Right kidney (tissue), 1 donor: ENCODE results near the gene RNF207.
"Not testable (repeated sequence)": the region's sequence is repeated elsewhere in the genome, so short reads cannot be mapped to it uniquely, and the experiment has no call there.

Source experiments
- DNase-seq: peaks from one replicate; pipeline ENCODE4 v3.0.0-alpha.2; 2016

The RNF207 gene

DNA sequence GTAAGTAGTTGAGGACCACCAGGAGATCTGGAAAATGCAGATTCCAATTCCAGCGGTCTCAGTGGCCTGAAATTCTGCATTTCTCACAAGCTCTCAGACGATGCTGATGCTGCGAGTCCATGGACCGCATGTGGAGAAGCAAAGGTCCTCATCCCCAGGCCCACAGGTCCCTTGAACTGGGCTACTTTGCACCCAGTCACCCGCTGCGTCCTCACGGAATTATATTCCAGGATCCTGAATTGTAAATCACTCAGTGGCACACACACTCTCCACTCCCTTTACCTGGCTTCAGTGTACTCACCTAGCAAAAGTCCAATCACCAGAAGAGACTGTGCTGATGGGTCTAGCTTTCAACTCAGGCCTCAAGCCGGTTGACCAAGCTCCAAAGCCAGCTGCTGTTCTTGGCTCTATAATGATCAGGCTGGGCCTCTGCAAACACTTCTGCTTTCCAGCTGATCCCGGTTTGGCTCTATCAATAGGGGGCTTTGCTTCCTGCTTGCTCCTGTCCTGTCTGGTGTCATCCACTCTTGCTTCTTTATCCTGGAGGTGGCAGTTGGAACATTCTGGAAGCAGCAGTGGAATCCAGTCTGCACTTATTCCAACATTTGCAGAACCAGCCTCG lies 5.6 kb upstream of the RNF207 start:
- DNase-seq = no peak

DNA sequence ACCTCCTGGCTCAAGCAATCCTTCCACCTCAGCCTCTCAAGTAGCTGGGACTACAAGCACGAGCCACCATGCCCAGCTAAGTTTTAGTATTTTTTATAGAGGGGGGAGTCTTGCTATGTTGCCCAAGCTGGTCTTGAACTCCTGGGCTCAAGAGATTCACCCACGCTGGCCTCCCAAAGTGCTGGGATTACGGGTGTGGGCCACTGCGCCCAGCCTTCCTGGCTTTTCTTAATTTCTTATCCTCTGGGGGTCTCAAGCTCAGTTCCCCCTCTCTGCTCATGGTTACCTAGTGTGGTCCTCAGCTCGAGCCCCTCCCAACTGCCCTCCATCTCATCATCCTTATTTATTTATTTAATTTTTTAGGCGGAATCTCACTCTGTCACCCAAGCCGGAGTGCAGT lies 3.7 kb upstream of the RNF207 start:
- DNase-seq = no peak

DNA sequence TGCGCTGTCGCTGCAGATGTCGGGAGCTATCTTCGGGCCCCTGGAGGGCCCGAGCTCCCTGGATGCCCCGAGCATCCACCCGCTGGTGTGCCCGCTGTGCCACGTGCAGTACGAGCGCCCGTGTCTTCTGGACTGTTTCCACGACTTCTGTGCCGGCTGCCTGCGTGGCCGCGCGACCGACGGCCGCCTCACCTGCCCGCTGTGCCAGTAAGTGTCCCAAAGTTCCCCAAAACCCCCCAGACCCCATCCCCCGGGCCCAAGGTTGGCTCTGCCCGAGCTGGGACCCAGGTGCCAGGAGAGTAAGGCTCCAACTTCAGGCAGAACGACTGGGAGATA lies 569 bp downstream of the RNF207 start:
- DNase-seq = no peak

DNA sequence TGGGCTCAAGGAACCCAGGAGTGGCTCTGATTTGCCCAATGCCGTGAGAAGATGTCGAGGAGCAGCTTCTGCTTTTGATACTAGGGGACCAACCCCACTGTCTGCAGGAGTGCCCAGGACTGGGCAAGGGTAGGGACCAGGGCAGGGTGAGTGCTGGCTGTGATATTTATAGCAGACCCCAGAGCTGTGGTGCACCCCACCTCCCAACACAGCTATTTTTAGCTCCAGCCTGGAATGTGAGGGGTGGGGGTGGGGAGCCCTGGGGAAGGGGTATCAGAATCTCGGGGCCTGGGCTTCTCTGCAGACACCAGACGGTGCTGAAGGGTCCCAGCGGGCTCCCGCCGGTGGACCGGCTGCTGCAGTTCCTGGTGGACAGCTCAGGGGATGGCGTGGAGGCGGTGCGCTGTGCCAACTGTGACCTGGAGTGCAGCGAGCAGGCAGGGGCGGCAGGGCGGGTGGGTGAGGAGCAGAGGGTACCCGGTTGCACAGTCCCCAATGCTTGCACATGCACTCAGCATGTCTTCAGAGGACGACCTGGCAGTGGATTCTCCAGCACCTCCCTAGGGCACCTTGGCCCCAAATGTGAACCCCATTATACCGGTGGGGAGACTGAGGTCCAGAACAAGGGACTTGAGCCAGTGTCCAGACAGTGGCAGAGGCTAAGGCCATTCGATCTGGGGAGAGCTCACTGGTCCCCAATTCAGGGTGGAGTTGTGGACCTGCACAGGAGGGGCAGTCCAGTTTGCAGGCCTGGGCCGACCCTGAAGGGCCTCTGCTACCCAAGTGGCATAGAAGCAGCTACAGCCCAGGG lies 1.4 kb downstream of the RNF207 start:
- no peak for DNase-seq

DNA sequence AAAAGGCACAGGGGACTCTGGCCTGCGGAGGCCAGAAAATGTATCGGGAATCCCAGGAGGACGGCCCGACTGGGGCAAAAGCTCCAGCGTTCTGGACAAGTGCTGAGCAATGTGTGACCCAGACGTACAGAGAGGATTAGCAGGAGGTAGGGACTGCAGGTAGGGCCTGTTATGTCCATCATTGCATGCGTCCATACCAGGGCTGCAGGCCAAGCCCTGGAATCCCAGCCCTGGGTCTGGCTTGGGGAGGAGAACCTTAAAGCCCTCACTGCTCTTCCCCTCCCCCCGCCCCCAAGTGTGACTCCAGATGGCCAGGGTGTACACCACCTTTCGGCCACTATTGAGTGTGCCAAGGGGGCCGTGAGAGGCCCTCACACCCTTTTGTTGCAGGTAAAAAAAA lies 2.0 kb downstream of the RNF207 start:
- DNase-seq = no peak

DNA sequence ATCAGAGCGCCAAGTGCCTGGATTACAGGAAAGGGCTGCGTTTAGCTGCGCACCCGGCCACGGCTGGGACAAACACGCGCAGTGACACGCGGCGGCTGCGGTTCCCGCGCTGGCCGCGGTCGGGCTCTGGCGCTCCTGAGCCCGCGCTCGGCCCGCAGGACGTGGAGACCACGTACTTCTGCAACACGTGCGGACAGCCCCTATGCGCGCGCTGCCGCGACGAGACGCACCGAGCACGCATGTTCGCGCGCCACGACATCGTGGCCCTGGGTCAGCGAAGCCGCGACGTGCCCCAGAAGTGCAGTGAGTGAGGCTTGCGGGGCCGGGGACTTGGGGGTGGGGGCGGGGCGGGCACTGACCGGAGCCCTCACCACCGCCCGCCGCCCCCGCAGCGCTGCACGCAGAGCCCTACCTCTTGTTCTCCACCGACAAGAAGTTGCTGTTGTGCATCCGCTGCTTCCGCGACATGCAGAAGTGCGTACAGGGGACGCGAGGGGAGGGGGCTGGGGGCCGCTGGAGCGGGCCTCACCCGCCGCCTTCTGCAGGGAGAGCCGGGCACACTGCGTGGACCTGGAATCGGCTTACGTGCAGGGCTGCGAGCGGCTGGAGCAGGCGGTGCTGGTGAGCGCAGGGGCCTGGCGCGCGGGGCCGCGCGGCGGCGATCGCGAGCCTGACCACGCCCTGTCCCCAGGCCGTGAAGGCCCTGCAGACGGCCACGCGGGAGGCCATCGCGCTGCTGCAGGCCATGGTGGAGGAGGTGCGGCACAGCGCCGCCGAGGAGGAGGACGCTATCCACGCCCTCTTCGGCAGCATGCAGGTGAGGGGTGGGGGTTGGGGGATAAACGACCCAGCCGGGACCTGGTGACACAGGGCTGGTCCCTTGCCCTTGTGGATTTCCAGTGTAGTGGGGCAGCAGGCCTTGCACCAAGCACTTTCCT lies 3.1 kb downstream of the RNF207 start:
- DNase-seq = peak; percentile 60

DNA sequence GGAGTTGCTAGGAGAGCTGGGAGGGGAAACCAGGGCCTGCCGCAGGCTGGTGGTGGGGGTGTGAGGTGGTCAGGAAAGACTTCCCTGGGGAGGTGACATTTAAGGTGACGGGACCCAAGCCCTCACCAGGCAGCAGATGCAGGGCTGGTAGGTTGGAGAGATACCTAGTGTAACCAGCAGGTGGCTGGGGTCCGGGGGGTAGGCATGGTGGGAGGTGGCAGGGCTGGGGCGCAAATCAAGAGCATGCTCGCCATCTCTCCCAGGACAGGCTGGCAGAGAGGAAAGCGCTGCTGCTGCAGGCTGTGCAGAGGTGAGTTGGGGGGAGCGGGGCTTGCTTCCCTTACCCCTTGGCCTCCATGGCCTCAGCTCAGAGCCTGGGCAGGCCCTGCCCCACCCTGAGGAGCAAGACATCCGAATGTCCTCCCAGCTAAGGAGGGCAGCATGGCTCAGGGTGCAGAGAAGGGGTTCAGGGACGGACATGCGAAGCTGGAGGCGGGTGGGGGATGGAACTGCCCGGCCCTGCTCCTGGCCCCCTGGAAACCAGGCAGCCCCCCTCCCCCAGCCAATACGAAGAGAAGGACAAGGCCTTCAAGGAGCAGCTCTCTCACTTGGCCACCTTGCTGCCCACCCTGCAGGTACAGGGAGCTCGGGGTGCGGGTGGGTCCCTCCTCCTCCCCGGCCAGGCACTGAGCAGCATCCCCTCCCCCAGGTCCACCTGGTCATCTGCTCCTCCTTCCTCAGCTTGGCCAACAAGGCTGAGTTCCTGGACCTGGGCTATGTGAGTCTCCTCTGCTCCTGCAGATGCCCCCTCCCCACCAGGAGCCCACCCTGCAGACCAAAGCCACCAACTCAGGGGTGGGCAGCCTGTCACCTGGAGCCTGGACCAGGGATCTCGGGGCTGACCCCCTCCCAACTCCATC lies 4.0 kb downstream of the RNF207 start:
- DNase-seq = no peak

DNA sequence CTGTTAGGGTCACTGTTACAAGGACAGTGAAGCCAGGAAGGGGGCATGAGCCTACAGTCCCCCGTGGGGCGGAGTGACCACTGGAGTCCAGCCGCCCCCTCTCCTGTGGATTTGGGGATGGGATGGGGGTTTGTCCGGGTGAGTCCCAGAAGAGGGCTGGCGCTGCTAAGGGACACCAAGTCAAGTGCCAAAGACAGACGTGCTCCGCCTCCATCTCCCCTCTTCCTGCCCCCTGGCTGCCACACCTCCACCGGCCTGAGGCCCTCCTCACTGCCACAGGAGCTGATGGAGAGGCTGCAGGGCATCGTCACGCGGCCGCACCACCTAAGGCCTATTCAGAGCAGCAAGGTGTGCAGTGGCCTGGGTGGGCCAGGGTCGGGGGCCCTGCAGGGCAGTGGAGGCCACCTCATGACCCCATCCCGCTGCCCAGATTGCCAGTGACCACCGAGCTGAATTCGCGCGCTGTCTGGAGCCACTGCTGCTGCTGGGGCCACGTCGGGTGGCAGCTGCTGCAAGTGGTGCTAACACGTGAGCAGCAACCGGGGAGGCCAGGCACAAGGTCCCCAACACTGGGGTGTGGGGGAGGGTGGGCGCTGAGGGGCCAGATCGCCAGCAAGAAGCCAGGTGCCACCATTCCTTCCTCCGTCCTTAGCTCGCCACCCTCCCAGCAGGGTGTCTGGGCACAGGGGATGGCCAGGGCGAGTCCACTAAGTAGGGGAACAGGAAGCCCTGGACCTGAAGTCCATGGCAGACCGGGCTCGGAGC lies 4.9 kb downstream of the RNF207 start:
- no peak for DNase-seq

DNA sequence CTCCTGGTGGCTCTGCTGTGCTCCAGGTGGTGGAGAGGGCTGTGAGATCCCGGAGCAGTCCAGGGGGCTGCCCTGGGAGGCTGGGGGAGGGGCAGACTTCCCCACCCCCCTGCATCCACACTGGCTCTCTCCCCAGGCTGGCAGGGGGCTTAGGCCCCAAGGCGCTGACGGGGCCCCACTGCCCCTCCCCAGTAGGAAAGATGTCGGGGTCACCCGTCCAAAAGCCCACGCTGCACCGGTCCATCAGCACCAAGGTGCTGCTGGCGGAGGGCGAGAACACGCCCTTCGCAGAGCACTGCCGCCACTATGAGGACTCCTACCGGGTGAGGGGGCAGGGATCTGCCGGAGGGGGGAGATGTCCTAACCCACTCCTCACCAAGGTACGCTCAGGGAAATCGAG lies 5.8 kb downstream of the RNF207 start:
- DNase-seq = no peak

DNA sequence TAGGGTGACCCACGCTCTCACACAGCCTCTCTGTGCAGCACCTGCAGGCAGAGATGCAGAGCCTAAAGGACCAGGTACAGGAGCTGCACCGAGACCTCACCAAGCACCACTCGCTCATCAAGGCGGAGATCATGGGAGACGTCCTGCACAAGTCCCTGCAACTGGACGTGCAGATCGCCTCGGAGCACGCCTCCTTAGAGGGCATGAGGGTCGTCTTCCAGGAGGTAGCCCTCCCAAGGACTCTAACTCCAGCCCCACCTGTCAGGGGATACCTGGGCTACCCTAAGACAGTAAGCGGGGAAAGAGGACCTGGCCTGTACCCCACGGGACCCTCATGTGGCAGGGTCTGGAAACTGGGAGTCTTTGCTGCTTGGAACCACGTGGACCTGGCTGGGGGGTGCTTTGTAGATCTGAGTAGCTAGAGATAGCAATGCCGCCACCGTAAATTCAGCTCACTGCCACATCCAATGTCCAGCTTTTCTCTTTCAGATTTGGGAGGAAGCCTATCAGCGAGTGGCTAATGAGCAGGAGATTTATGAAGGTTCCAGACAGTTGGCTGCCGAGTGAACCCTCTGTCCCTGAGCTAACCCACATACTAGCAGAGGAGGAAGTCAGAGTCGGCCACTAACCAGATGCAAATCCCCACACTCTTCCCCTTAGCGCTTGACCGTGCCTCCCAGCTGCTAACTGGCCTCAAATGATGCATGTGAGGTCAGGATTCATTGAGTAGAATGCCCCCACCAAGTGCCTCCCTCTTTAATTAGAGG lies 6.5 kb downstream of the RNF207 start:
- no peak for DNase-seq

DNA sequence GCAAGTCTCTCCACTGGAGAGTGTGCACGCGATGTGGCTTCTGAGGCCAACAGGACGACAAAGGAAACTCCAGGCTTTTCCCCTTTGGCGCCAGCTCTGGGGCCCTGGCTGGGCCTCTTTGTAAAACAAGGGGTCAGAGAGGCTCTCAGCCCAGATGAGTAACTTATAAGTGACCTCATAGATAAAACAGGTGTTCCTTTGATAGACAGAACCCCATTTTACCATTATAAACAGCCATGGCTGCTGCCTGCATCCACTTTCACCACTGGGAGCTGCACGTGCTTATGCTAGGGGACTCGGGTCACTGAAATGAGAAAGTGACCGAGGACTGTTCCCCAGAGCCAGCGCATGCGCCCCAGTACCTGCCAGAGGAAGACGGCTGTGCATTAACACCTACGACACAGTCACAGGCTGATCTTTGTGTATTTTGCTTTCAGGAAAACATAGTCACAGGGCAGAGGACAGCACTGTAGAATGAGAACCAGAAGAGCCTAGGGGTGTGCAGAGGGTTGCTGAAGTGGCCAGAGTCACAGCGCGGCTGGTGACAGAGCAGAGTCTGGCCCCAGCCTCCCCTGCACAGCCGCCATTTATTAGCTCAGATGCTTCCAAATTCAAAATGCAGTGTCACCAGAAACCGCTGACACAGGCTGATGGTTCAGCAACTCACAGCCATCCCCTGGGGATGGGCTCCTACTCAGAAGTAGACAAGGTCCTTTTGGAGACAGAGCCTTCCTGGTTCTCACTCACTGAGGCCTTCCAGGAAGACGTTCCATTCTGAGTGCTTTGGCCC lies 12.7 kb downstream of the RNF207 start:
- DNase-seq = no peak

DNA sequence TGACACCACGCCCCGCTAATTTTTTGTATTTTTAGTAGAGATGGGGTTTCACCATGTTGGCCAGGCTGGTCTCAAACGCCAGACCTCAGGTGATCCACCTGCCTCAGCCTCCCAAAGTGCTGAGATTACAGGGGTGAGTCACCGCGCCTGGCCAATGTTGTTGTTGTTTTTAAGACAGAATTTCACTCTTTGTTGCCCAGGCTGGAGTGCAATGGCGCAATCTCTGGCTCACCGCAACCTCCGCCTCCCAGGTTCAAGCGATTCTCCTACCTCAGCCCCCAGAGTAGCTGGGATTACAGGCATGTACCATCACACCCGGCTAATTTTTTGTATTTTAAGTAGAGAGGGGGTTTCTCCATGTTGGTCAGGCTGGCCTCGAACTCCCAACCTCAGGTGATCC lies 13.7 kb downstream of the RNF207 start:
- DNase-seq = not testable (repeated sequence)

DNA sequence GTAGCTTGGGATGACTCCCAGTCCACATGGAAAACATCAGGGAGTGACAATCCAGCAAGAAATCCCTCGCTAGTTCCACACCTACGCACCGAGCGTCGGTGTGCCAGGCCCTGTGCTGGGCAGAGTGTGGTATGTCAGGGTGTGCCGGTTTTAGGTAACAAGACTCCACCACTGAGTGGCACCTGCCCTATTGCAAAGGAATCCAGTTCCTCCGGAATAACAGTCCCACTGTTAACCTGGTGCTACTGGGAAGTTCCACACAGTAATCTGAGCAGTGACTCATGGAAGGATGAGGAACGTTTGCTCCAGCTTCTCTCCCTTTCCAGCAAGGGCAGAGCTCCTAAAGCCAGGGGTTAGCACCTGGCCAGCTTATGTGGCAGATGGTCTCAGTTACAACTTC lies 14.3 kb downstream of the RNF207 start:
- DNase-seq = no peak

DNA sequence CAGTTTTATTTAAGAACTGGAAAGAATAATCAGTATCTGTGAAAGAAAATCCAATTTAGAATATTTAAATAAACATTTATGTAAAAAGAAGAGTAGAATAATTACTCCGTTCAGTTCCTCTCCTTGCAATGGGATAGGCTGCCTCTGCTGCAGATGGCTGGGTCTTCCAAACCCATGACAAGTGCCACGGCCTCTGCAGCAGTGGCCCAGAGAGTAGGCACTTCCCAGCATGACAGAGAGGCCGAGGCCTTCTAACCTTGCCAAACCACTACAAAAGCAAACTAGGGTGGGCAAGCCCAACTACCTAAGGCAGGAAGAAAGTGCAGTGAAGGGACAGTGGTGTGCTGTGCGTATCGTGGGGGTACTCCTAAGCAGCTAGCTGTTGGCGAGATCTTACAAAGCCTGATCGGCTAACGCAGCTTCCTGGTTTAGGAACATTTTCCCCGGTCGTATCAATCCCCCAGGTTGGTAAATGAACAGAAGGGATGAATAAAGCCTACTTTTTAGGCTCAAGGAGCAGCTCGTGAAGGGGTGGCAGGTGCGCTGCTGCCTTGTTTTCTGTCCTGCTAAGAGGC lies 15.4 kb downstream of the RNF207 start:
- no peak for DNase-seq

DNA sequence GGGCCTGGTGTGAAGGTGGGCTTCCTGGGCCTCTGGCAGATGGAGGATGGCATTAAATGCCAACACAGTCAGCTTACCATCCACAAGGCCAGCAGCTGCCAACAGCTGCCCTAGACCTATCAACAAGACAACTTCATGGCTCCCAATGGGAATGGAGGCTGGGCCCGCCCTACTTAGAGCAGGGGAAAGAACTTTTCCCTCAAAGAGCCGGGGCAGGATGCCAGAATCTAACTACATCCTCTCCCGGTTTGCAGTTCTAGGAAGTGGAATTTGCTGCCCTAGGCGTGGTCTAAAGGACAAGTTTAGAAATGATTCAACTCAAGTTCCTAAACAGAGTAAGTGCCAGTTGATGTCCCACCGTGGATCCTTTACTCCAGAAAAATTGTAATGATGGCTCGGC lies 16.7 kb downstream of the RNF207 start:
- DNase-seq = no peak

DNA sequence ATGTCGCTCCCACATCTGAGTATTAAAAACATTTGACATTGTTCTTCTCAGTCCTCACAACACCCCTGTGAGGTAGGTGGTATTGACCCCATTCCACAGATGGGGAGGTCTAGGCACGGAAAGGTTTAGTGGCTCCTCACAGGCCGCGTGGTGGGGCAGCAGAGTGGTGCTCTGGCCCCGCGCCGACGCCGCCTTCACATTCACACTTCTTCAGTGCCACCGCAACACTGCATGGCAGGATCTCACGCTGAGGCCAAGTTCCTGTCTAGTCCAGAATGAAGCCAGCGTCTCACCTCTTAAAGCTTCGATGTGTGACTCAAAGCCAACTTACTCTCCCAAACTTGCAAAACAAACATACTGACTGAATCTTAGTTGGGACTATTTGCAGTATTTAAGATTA lies 17.7 kb downstream of the RNF207 start:
- no peak for DNase-seq

DNA sequence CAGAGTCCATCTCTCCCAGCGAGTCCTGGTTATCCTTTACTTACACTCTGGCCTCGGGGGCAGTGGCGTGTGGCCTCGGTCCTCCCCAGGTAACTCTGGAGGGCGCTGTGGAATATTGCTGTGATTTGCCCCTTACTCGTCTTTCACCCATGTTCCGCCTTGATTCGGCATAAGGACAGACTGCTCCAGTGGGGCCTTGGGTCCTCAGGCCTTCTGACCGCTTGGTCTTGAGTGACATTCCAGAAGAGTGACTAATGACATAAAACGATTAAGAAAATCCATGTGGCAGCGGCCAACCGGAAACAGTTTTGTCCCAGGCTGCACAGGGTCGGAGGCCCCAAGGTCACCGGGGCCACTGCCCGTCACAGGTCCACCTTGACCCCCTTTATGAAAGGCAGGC lies 18.8 kb downstream of the RNF207 start:
- DNase-seq = no peak

DNA sequence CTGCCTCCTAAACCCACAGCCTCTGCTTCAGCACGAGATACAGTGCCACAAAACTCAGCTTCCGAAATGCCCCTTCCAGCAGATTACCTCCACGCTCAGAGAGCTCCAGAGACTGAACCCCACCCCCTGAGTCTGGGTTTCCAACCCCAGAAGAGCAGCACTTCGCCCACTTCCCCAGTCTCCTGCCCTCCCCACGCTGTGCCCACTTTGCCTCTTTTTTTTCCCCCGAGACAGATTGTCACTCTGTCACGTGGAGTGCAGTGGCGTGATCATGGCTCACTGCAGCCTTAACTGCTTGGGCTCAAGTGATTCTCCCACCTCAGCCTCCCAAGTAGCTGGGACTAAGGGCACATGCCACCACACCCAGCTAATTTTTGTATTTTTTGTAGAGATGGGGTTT lies 19.7 kb downstream of the RNF207 start:
- no peak for DNase-seq

DNA sequence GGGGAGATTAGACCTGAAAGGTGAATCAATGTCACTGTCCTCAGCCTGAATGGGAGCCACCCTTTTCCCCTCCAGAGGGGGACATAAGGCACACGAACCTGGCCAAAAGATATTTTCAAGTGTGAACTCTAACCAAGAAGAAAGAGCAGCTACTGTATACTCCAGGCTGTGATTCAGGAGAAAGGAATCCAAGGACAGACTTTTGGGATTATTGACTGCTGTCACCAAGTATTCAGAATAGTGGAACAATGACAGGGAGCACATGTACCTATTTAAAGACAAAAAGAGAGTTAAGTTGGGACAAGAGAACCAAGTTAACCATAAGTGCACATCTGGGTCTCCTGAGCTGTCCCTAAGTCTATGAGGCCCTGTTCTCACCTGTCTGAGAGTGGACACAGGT lies 27.5 kb downstream of the RNF207 start:
- no peak for DNase-seq
